CD8-positive, alpha-beta memory T cell (primary cell): ENCODE data around the gene WRNIP1. TPM values are rescaled to one million over a fixed set of nuclear protein-coding genes. Genes with fewer than 3 reads are reported as not detected.
"Not testable (repeated sequence)": the region's sequence is repeated elsewhere in the genome, so short reads cannot be mapped to it uniquely, and the experiment has no call there.

Source experiments
- CTCF ChIA-PET: fragments of 350-600 bp; sonication (Branson Sonifier 250); formaldehyde crosslinking; loops from one replicate; lab custom pipeline; 2021; ENCODE audit warnings: antibody characterized with exemption; lab: Charles Lee
- POLR2A ChIA-PET: fragments of 350-600 bp; sonication (Branson Sonifier 250); formaldehyde crosslinking; loops from one replicate; lab custom pipeline; 2021; ENCODE audit warnings: antibody characterized with exemption; lab: Charles Lee
- DNase-seq, 5 donors: peaks; one replicate each; pipeline versions ENCODE4 v3.0.0 to v3.0.0-alpha.2; 2020 to 2022; ENCODE audit warnings: mixed read lengths in 1 of 5
- H3K27ac ChIP-seq: one replicate; pipeline ENCODE4 v1.7.0; 2013; ENCODE audit warnings: low read depth, mild to moderate bottlenecking, low read length, moderate library complexity
- H3K27me3 ChIP-seq: 2 replicates; pipeline ENCODE4 v1.7.0; 2013; ENCODE audit warnings: low read length, mild to moderate bottlenecking; ENCODE audit not compliant: insufficient read depth, poor library complexity, severe bottlenecking
- H3K36me3 ChIP-seq: 2 replicates; pipeline ENCODE4 v1.7.0; 2013; ENCODE audit warnings: mild to moderate bottlenecking, low read length, moderate library complexity; ENCODE audit not compliant: insufficient read depth
- H3K4me1 ChIP-seq: 2 replicates; pipeline ENCODE4 v1.7.0; 2013; ENCODE audit warnings: mild to moderate bottlenecking, low read length, moderate library complexity; ENCODE audit not compliant: insufficient read depth
- H3K4me3 ChIP-seq: 2 replicates; pipeline ENCODE4 v1.7.0; 2013; ENCODE audit warnings: mild to moderate bottlenecking, low read length
- H3K9me3 ChIP-seq: 2 replicates; pipeline ENCODE4 v1.7.0; 2013; ENCODE audit warnings: mild to moderate bottlenecking, low read length
- H3K27ac Mint-ChIP-seq, 8 donors: one replicate each; pipeline ENCODE4 v1.8.0; 2020 to 2021; ENCODE audit warnings: mixed read lengths in 8 of 8, mild to moderate bottlenecking in 6 of 8, inconsistent platforms in 3 of 8, moderate library complexity in 3 of 8
- H3K27me3 Mint-ChIP-seq, 2 donors: one replicate each; pipeline ENCODE4 v1.8.0; 2020 to 2021; ENCODE audit warnings: mixed read lengths in 2 of 2, mild to moderate bottlenecking in 1 of 2, moderate library complexity in 1 of 2
- H3K36me3 Mint-ChIP-seq, 3 donors: one replicate each; pipeline ENCODE4 v1.8.0; 2020 to 2021; ENCODE audit warnings: mixed read lengths in 3 of 3, inconsistent platforms in 1 of 3, mild to moderate bottlenecking in 1 of 3
- H3K4me1 Mint-ChIP-seq, 3 donors: one replicate each; pipeline ENCODE4 v1.8.0; 2020 to 2021; ENCODE audit warnings: mixed read lengths in 3 of 3, inconsistent platforms in 1 of 3, mild to moderate bottlenecking in 1 of 3
- H3K4me3 Mint-ChIP-seq, 7 donors: one replicate each; pipeline ENCODE4 v1.8.0; 2020 to 2021; ENCODE audit warnings: mixed read lengths in 7 of 7, mild to moderate bottlenecking in 6 of 7, moderate library complexity in 4 of 7, inconsistent platforms in 2 of 7
- H3K9me3 Mint-ChIP-seq, 5 donors: one replicate each; pipeline ENCODE4 v1.8.0; 2020 to 2022; ENCODE audit warnings: mixed read lengths in 5 of 5, mild to moderate bottlenecking in 3 of 5, moderate library complexity in 2 of 5, inconsistent platforms in 1 of 5
- polyA plus RNA-seq: library from polyadenylated mRNA; unstranded; fragments of 300-500 nt; fragmentation: Illumina TruSeq; gene quantifications from one replicate; pipeline ENCODE4 v1.2.3, GENCODE V29; 2021
- total RNA-seq, 2 experiments: library from RNA; stranded (reverse); gene quantifications; one replicate each; pipeline ENCODE4 v1.2.3, GENCODE V29; 2021

The WRNIP1 gene
- total and polyA plus RNA-seq, 3 experiments from 2014 or later = 55.8 to 58.7 (median 58.5) TPM

- Mint-ChIP-seq H3K4me1 (peaks cover 11 to 16% (median 11%) of the 10 kb centered on the region in 3 donors), H3K4me3 (no peak overlapping the region), H3K36me3 (peaks cover 0 to 3% (median 2%) of the 10 kb centered on the region in 3 donors), H3K27ac (peak overlapping the region in 2 of 8 donors; percentile 68 to 93), H3K9me3 (no peaks in the 10 kb centered on the region), H3K27me3 (no peaks in the 10 kb centered on the region)
- Histone ChIP-seq H3K9me3 (no peaks in the 10 kb centered on the region), H3K27me3 (no peaks in the 10 kb centered on the region), H3K4me1 (no peaks in the 10 kb centered on the region), H3K4me3 (no peak overlapping the region), H3K36me3 (no peaks in the 10 kb centered on the region), H3K27ac (peak overlapping the region; percentile 17)
- POLR2A ChIA-PET = interaction anchor here (1.0 kb wide), 1 partner anchor 10 kb away, joined by 3 read pairs; no protein-coding TSS in a partner anchor
- no peak for DNase-seq
- CTCF ChIA-PET = no interaction called here
These were observed 34.8 kb downstream of the WRNIP1 start for GRCh38 chr6:2799936-2800527.

- peaks cover 9 to 16% (median 11%) of the 10 kb centered on the region in 3 donors for H3K4me1 Mint-ChIP-seq
- Histone ChIP-seq H3K36me3 (no peaks in the 10 kb centered on the region), H3K27me3 (no peaks in the 10 kb centered on the region), H3K4me3 (no peak overlapping the region), H3K27ac (no peak overlapping the region), H3K4me1 (no peaks in the 10 kb centered on the region), H3K9me3 (no peaks in the 10 kb centered on the region)
- peaks cover 0 to 5% (median 3%) of the 10 kb centered on the region in 3 donors for H3K36me3 Mint-ChIP-seq
- ChIA-PET CTCF (no interaction called here), POLR2A (interaction anchor here (1.0 kb wide), 1 partner anchor 10 kb away, joined by 3 read pairs; no protein-coding TSS in a partner anchor)
- no peak for DNase-seq
- no peaks in the 10 kb centered on the region for H3K9me3 Mint-ChIP-seq
- no peak overlapping the region for H3K27ac Mint-ChIP-seq
- H3K4me3 Mint-ChIP-seq = no peak overlapping the region
- H3K27me3 Mint-ChIP-seq = no peaks in the 10 kb centered on the region
These were observed 35.5 kb downstream of the WRNIP1 start for GRCh38 chr6:2800552-2801316.

GRCh38 chr6:2801687-2802086, 36.5 kb downstream of the WRNIP1 start:
- DNase-seq, H3K9me3 ChIP-seq, POLR2A ChIA-PET, H3K4me3 ChIP-seq, H3K36me3 ChIP-seq, CTCF ChIA-PET, H3K36me3 Mint-ChIP-seq, H3K27ac Mint-ChIP-seq, H3K9me3 Mint-ChIP-seq, H3K27ac ChIP-seq, H3K4me3 Mint-ChIP-seq, H3K27me3 Mint-ChIP-seq, H3K4me1 ChIP-seq, H3K27me3 ChIP-seq: not testable (repeated sequence)
- peaks cover 9 to 16% (median 11%) of the 10 kb centered on the region in 3 donors for H3K4me1 Mint-ChIP-seq

GRCh38 chr6:2802521-2803060, 37.4 kb downstream of the WRNIP1 start:
- H3K27ac ChIP-seq = no peak overlapping the region
- Mint-ChIP-seq H3K4me1 (peaks cover 9 to 12% (median 11%) of the 10 kb centered on the region in 3 donors), H3K27me3 (peaks cover 0 to 2% of the 10 kb centered on the region in 2 donors), H3K27ac (no peak overlapping the region), H3K36me3 (peaks cover 0 to 5% (median 0%) of the 10 kb centered on the region in 3 donors), H3K4me3 (no peak overlapping the region), H3K9me3 (no peaks in the 10 kb centered on the region)
- H3K27me3 ChIP-seq = no peaks in the 10 kb centered on the region
- ChIA-PET CTCF (no interaction called here), POLR2A (no interaction called here)
- no peaks in the 10 kb centered on the region for H3K9me3 ChIP-seq
- no peaks in the 10 kb centered on the region for H3K4me1 ChIP-seq
- H3K36me3 ChIP-seq = no peaks in the 10 kb centered on the region
- DNase-seq = no peak
- no peak overlapping the region for H3K4me3 ChIP-seq

DNA sequence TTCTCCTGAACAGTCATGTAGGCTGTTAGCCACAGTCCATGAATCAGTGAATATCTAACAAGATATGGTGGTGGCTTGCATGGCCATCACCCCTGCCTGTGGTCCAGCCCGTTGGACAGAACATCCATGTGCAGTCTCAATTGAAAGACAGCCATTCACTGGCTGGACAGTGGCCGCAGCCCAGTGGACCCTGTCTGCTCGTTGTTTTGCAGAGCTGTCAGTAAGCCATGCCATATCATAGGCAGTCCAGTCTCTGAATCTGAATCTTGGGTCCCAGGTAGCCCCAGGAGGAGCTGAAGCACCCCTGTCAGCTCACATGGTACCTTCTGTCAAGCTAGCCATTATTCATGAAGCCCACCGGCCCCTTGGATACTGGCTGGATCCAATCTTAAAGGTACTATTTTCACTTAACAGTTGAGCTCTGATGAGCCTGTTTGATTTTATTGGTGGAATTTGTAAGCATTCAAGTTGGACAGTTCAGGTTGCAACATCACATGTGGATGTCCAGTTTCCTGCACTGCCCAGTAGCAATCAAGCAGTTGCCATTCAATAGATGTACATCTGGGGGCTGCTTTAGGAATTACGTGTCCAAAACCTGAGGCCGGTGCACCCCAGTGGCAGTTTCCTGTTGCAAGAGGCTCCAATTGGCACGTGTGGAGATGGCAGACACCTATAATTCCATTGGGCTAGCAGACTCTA, 38.7 kb downstream of the WRNIP1 start:
- H3K4me3 Mint-ChIP-seq = no peak overlapping the region
- H3K4me3 ChIP-seq = no peak overlapping the region
- H3K27me3 ChIP-seq = no peaks in the 10 kb centered on the region
- H3K36me3 ChIP-seq = no peaks in the 10 kb centered on the region
- no peaks in the 10 kb centered on the region for H3K4me1 ChIP-seq
- H3K27ac Mint-ChIP-seq = no peak overlapping the region
- no peak for DNase-seq
- ChIA-PET POLR2A (no interaction called here), CTCF (interaction anchor here (1.4 kb wide), 1 partner anchor 13 kb away, joined by 4 read pairs; no protein-coding TSS in a partner anchor)
- peaks cover 0 to 2% of the 10 kb centered on the region in 2 donors for H3K27me3 Mint-ChIP-seq
- no peaks in the 10 kb centered on the region for H3K9me3 ChIP-seq
- H3K4me1 Mint-ChIP-seq = peaks cover 8 to 12% (median 11%) of the 10 kb centered on the region in 3 donors
- H3K9me3 Mint-ChIP-seq = no peaks in the 10 kb centered on the region
- H3K36me3 Mint-ChIP-seq = peaks cover 0 to 5% (median 0%) of the 10 kb centered on the region in 3 donors
- no peak overlapping the region for H3K27ac ChIP-seq

GRCh38 chr6:2804516-2804915, 39.3 kb downstream of the WRNIP1 start:
- Histone ChIP-seq H3K27ac (no peak overlapping the region), H3K4me3 (no peak overlapping the region), H3K9me3 (no peaks in the 10 kb centered on the region), H3K4me1 (no peaks in the 10 kb centered on the region), H3K36me3 (no peaks in the 10 kb centered on the region), H3K27me3 (no peaks in the 10 kb centered on the region)
- peaks cover 0 to 2% of the 10 kb centered on the region in 2 donors for H3K27me3 Mint-ChIP-seq
- ChIA-PET CTCF (interaction anchor here (1.4 kb wide), 1 partner anchor 13 kb away, joined by 4 read pairs; no protein-coding TSS in a partner anchor), POLR2A (no interaction called here)
- no peak overlapping the region for H3K4me3 Mint-ChIP-seq
- no peaks in the 10 kb centered on the region for H3K9me3 Mint-ChIP-seq
- H3K27ac Mint-ChIP-seq = no peak overlapping the region
- H3K4me1 Mint-ChIP-seq = peaks cover 6 to 9% (median 9%) of the 10 kb centered on the region in 3 donors
- peaks cover 0 to 5% (median 0%) of the 10 kb centered on the region in 3 donors for H3K36me3 Mint-ChIP-seq
- DNase-seq = no peak

- H3K9me3 Mint-ChIP-seq = no peaks in the 10 kb centered on the region
- peaks cover 0 to 2% of the 10 kb centered on the region in 2 donors for H3K27me3 Mint-ChIP-seq
- ChIA-PET CTCF (no interaction called here), POLR2A (no interaction called here)
- no peak overlapping the region for H3K4me3 ChIP-seq
- no peak for DNase-seq
- H3K9me3 ChIP-seq = no peaks in the 10 kb centered on the region
- H3K27me3 ChIP-seq = no peaks in the 10 kb centered on the region
- H3K36me3 Mint-ChIP-seq = peaks cover 0 to 3% (median 0%) of the 10 kb centered on the region in 3 donors
- no peak overlapping the region for H3K27ac Mint-ChIP-seq
- no peaks in the 10 kb centered on the region for H3K4me1 ChIP-seq
- H3K27ac ChIP-seq = no peak overlapping the region
- H3K4me3 Mint-ChIP-seq = no peak overlapping the region
- no peaks in the 10 kb centered on the region for H3K36me3 ChIP-seq
- peaks cover under 1 to 4% (median 4%) of the 10 kb centered on the region in 3 donors for H3K4me1 Mint-ChIP-seq
These were observed 39.8 kb downstream of the WRNIP1 start for GRCh38 chr6:2805031-2805430.
